Keratinocyte (primary cell): ENCODE data around the gene NDUFAF5. TPM values are rescaled to one million over a fixed set of nuclear protein-coding genes. Genes with fewer than 3 reads are reported as not detected.

Experiments used
- DNase-seq: peaks from one replicate; pipeline ENCODE4 v3.0.0-alpha.2; 2011; ENCODE audit warnings: low read depth, missing footprints, low spot score
- FAIRE-seq: peaks from 2 replicates; lab custom pipeline; 2011; peaks lifted over from hg19 to GRCh38; lab: Jason Lieb, UNC
- H2AFZ ChIP-seq: 2 replicates; pipeline ENCODE4 v1.6.0; 2012; ENCODE audit warnings: low read length, control low read depth, inconsistent platforms; ENCODE audit not compliant: control insufficient read depth
- H3K27ac ChIP-seq: 2 replicates; pipeline ENCODE4 v1.5.1; 2011; ENCODE audit warnings: low read length; ENCODE audit not compliant: control insufficient read depth, insufficient read depth
- H3K27me3 ChIP-seq: 3 replicates; pipeline ENCODE4 v1.6.0; 2011; ENCODE audit warnings: low read length; ENCODE audit not compliant: control insufficient read depth, insufficient read depth; ENCODE audit errors: extremely low read depth
- H3K36me3 ChIP-seq, 2 experiments: 2 replicates in 1 of 2; 3 replicates in 1 of 2; pipeline ENCODE4 v1.5.1; 2011; ENCODE audit warnings: low read length in 2 of 2, mild to moderate bottlenecking in 1 of 2; ENCODE audit not compliant: control insufficient read depth in 2 of 2, insufficient read depth in 2 of 2; ENCODE audit errors: extremely low read depth in 1 of 2
- H3K4me1 ChIP-seq: 3 replicates; pipeline ENCODE4 v1.5.1; 2011; ENCODE audit warnings: low read length; ENCODE audit not compliant: control insufficient read depth, insufficient read depth; ENCODE audit errors: extremely low read depth
- H3K4me2 ChIP-seq: 3 replicates; pipeline ENCODE4 v1.6.0; 2011; ENCODE audit warnings: low read depth, low read length; ENCODE audit not compliant: control insufficient read depth, insufficient read depth; ENCODE audit errors: extremely low read depth
- H3K4me3 ChIP-seq, 3 experiments: fragments of 200-600 bp in 1 of 3; sonication (generic) in 1 of 3; 2 replicates in 2 of 3; 3 replicates in 1 of 3; pipeline ENCODE4 v1.5.1; 2011 to 2016; ENCODE audit warnings: low read length in 3 of 3, mild to moderate bottlenecking in 3 of 3, control low read depth in 2 of 3, inconsistent platforms in 1 of 3, low read depth in 1 of 3, mixed read lengths in 1 of 3, mixed run types in 1 of 3, moderate library complexity in 1 of 3; ENCODE audit not compliant: control insufficient read depth in 2 of 3, insufficient read depth in 2 of 3; ENCODE audit errors: extremely low read depth in 1 of 3
- H3K79me2 ChIP-seq: 2 replicates; pipeline ENCODE4 v1.6.0; 2012; ENCODE audit warnings: low read length; ENCODE audit not compliant: control insufficient read depth, insufficient read depth
- H3K9ac ChIP-seq: 3 replicates; pipeline ENCODE4 v1.6.0; 2011; ENCODE audit warnings: low read length; ENCODE audit not compliant: control insufficient read depth, insufficient read depth; ENCODE audit errors: extremely low read depth
- H3K9me1 ChIP-seq: 3 replicates; pipeline ENCODE4 v1.6.0; 2011; ENCODE audit warnings: low read length; ENCODE audit not compliant: control insufficient read depth, insufficient read depth; ENCODE audit errors: extremely low read depth
- H3K9me3 ChIP-seq: 2 replicates; pipeline ENCODE4 v1.5.1; 2012; ENCODE audit warnings: low read depth, low read length; ENCODE audit not compliant: control insufficient read depth
- H4K20me1 ChIP-seq: 3 replicates; pipeline ENCODE4 v1.6.0; 2011; ENCODE audit warnings: low read length; ENCODE audit not compliant: control insufficient read depth, insufficient read depth; ENCODE audit errors: extremely low read depth
- CTCF ChIP-seq, 3 experiments: IDR thresholded peaks in 1 of 3; conservative IDR thresholded peaks in 1 of 3; optimal IDR thresholded peaks in 1 of 3; 2 replicates in 2 of 3; 3 replicates in 1 of 3; pipeline versions ENCODE3 to v1.5.1; 2011; ENCODE audit warnings: low read length in 3 of 3, mild to moderate bottlenecking in 3 of 3, moderate library complexity in 2 of 3, control low read depth in 1 of 3, inconsistent platforms in 1 of 3; ENCODE audit not compliant: insufficient read depth in 2 of 3; ENCODE audit errors: extremely low read depth in 1 of 3
- EZH2 ChIP-seq: IDR thresholded peaks from one replicate; pipeline ENCODE4 v1.6.1; 2012; ENCODE audit warnings: inconsistent platforms, mild to moderate bottlenecking, low read length, moderate library complexity
- dilution Hi-C: fragments of 300-500 bp; cut with MboI; formaldehyde crosslinking; loops from one replicate; pipeline ENCODE4 v1.7.0; 2020; ENCODE audit warnings: low sequenced_read_pairs; ENCODE audit not compliant: extremely low pct_ligation_motif_present
- polyA plus RNA-seq, 5 experiments: library from polyadenylated mRNA; depleted of rRNA in 3 of 5; stranded (reverse) in 3 of 5; stranded (forward) in 1 of 5; unstranded in 1 of 5; fragments of >200 nt; gene quantifications; 1 replicate in 1 of 5; 2 replicates in 3 of 5; 3 replicates in 1 of 5; pipeline versions ENCODE4 v1.2.1 to v1.2.3, GENCODE V29; 2011 to 2012; ENCODE audit warnings: missing spikeins in 2 of 5, low read depth in 1 of 5, low replicate concordance in 1 of 5

Gene NDUFAF5
- polyA plus RNA-seq, 1 donor (not counting 4 experiments of a cell fraction or from before 2014, with no cell fraction given), result 26.4 TPM

- Histone ChIP-seq H3K9me1 (no peaks in the 10 kb centered on the region), H3K36me3 (no peaks in the 10 kb centered on the region), H3K4me2 (no peak overlapping the region), H3K79me2 (no peaks in the 10 kb centered on the region), H2AFZ (no peak overlapping the region), H3K9ac (no peak overlapping the region), H3K27ac (no peak overlapping the region), H3K27me3 (no peaks in the 10 kb centered on the region), H3K4me3 (no peak overlapping the region), H3K9me3 (no peaks in the 10 kb centered on the region), H3K4me1 (no peaks in the 10 kb centered on the region), H4K20me1 (no peaks in the 10 kb centered on the region)
- TF ChIP-seq EZH2 (no peak), CTCF (optimal IDR thresholded peaks at IDR 0.05 in 1 of 3, IDR thresholded peaks at IDR 0.05 in 1 of 3, conservative IDR thresholded peaks at IDR 0.05 in 1 of 3; ENCODE audit: extremely low read depth in 1 of 3, insufficient read depth in 2 of 3, low read length in 3 of 3) (no peak)
- dilution Hi-C loops, result no loop called here
- DNase-seq (no peak), FAIRE-seq (no peak)
Measured at GRCh38 chr20:13870170-13870748, 85.4 kb downstream of the NDUFAF5 start.

Other genes with a start within 250 kb of the NDUFAF5 start
- 12.1 to 17.4 TPM (median 13.2 TPM) in 3 replicates for gene TASP1, start 146.1 kb upstream of the NDUFAF5 start, polyA plus RNA-seq
- 3.9 to 10.8 TPM (median 4.9 TPM) in 3 replicates for gene ESF1, start 109 bp upstream of the NDUFAF5 start, polyA plus RNA-seq
- gene SEL1L2, start 205.6 kb downstream of the NDUFAF5 start, polyA plus RNA-seq, result not detected in 3 replicates
- gene MACROD2, start 210.5 kb downstream of the NDUFAF5 start, polyA plus RNA-seq, result 0.49 to 0.71 TPM (median 0.52 TPM) in 3 replicates